Cerebellar nuclear complex (tissue), 1 donor: ENCODE results near the gene PAMR1.

Experiments
- DNase-seq, 2 experiments: peaks; one replicate each; lab custom pipeline; 2025; lab: John Stamatoyannopoulos, UW

The PAMR1 gene

GRCh38 chr11:35398881-35399280, 126.5 kb downstream of the PAMR1 start:
- DNase-seq, result no peak

GRCh38 chr11:35394941-35395340, 130.5 kb downstream of the PAMR1 start:
- DNase-seq, result no peak

- DNase-seq, result no peak
These were observed 132.3 kb downstream of the PAMR1 start for GRCh38 chr11:35393098-35393497.

- peak in 1 of 2 experiments; percentile 9 for DNase-seq
These were observed 133.3 kb downstream of the PAMR1 start for GRCh38 chr11:35391922-35392688.

GRCh38 chr11:35390737-35391682, 134.4 kb downstream of the PAMR1 start:
- DNase-seq, result no peak

- DNase-seq, result no peak
These were observed 135.4 kb downstream of the PAMR1 start for GRCh38 chr11:35389897-35390465.

GRCh38 chr11:35389112-35389511, 136.3 kb downstream of the PAMR1 start:
- DNase-seq, result no peak

- no peak for DNase-seq
These were observed 137.4 kb downstream of the PAMR1 start for GRCh38 chr11:35388061-35388460.

- no peak for DNase-seq
These were observed 138.1 kb downstream of the PAMR1 start for GRCh38 chr11:35387111-35387982.

GRCh38 chr11:35383953-35384352, 141.5 kb downstream of the PAMR1 start:
- DNase-seq, result no peak
